Upper lobe of left lung (tissue), 6 donors: Measurements from ENCODE around the gene FRMD5. TPM values are rescaled to one million over a fixed set of nuclear protein-coding genes. Genes with fewer than 3 reads are reported as not detected.

Experiments used
- ATAC-seq, 2 donors: fragments of 200-7000 bp; cut with Tn5 transposase; one replicate each; pipeline ENCODE4 v1.9.1; 2022; ENCODE audit warnings: mild to moderate bottlenecking in 2 of 2, moderate library complexity in 2 of 2; ENCODE audit not compliant: low FRiP score in 2 of 2
- DNase-seq, 2 donors: peaks; one replicate each; pipeline ENCODE4 v3.0.0-alpha.2; 2019 to 2020
- H3K27ac ChIP-seq, 4 donors: fragments of 200-600 bp; sonication (generic); one replicate each; pipeline ENCODE4 v1.5.1; 2016 to 2019
- H3K27me3 ChIP-seq, 4 donors: fragments of 200-600 bp; sonication (generic); one replicate each; pipeline ENCODE4 v1.5.1; 2017 to 2019
- H3K36me3 ChIP-seq, 4 donors: fragments of 200-600 bp; sonication (generic); one replicate each; pipeline ENCODE4 v1.5.1; 2016 to 2019
- H3K4me1 ChIP-seq, 4 donors: fragments of 200-600 bp; sonication (generic); one replicate each; pipeline ENCODE4 v1.5.1; 2018 to 2019
- H3K4me3 ChIP-seq, 4 donors: fragments of 200-600 bp; sonication (generic); one replicate each; pipeline ENCODE4 v1.5.1; 2017 to 2019; ENCODE audit warnings: mild to moderate bottlenecking in 2 of 4, moderate library complexity in 1 of 4
- H3K9me3 ChIP-seq, 4 donors: fragments of 200-600 bp; sonication (generic); one replicate each; pipeline ENCODE4 v1.5.1; 2018 to 2019
- EP300 ChIP-seq, 4 donors: sonication (generic); formaldehyde crosslinking; IDR thresholded peaks; one replicate each; pipeline ENCODE4 v1.5.1; 2017; ENCODE audit warnings: antibody characterized with exemption in 4 of 4, control low read depth in 2 of 4
- POLR2A ChIP-seq, 4 donors: fragments of 450-650 bp; IDR thresholded peaks; one replicate each; pipeline ENCODE4 v1.5.1; 2016 to 2017; ENCODE audit warnings: antibody characterized with exemption in 4 of 4, mild to moderate bottlenecking in 2 of 4
- POLR2AphosphoS5 ChIP-seq, 2 donors: sonication (generic); formaldehyde crosslinking; IDR thresholded peaks; one replicate each; pipeline ENCODE4 v1.5.1; 2017; ENCODE audit warnings: antibody characterized with exemption in 2 of 2
- WGBS, 2 donors: methylation state at CpG; one replicate each; pipeline ENCODE4 v1.1.5; 2017 to 2018; 5-methylcytosine and 5-hydroxymethylcytosine counted together
- total RNA-seq, 6 donors: library from RNA; depleted of rRNA in 4 of 6; stranded (reverse); fragments of >200 nt in 4 of 6; gene quantifications; one replicate each; pipeline versions ENCODE4 v1.1.0 to v1.2.1, GENCODE V29; 2016 to 2021
- TF ChIP-seq, protein P1 (sequence below), 6 experiments: fragments of 450-650 bp in 4 of 6; fragments of 200-600 bp in 2 of 6; sonication (generic) in 2 of 6; IDR thresholded peaks; one replicate each; pipeline ENCODE4 v1.5.1; 2016 to 2019; ENCODE audit warnings: antibody characterized with exemption in 6 of 6
- donor health status: DM: no; HTN: no; CAD: no; lungs with moderate emphysema.
- donor health status: DM: no; HTN: yes; CAD: no; lungs with severe emphysema.

Gene FRMD5
- total RNA-seq, 6 donors from 2014 or later, result 0.15 to 1.3 (median 0.99) TPM; not detected in 2

DNA sequence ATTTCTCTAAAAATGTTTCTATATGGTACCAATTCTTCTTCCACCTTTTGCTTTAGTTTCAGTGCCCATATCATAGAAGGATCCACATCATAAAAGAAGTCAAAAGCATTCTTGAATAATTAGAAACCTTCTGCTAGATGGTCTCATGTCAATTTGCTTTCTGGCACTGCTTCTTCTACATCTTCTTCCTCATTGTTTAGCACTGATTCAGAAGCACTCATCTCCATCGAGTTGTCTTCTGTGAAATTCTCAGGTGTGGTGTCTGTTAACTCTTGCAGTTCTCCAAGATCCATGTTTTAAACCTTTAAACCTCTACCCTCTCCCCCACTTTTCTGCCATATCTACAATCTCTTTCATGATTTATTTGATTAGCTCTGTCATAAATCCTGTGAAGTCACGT, 213.5 kb downstream of the FRMD5 start:
- Histone ChIP-seq H3K9me3 (peaks cover 0 to 4% (median 0%) of the 10 kb centered on the region in 4 donors), H3K27me3 (no peaks in the 10 kb centered on the region), H3K4me1 (no peaks in the 10 kb centered on the region), H3K36me3 (no peaks in the 10 kb centered on the region), H3K27ac (no peak overlapping the region), H3K4me3 (no peak overlapping the region)
- 63 to 68% methylated on average over 2 of the region's 2 CpGs for WGBS, 2 donors
- TF ChIP-seq, protein P1, sequence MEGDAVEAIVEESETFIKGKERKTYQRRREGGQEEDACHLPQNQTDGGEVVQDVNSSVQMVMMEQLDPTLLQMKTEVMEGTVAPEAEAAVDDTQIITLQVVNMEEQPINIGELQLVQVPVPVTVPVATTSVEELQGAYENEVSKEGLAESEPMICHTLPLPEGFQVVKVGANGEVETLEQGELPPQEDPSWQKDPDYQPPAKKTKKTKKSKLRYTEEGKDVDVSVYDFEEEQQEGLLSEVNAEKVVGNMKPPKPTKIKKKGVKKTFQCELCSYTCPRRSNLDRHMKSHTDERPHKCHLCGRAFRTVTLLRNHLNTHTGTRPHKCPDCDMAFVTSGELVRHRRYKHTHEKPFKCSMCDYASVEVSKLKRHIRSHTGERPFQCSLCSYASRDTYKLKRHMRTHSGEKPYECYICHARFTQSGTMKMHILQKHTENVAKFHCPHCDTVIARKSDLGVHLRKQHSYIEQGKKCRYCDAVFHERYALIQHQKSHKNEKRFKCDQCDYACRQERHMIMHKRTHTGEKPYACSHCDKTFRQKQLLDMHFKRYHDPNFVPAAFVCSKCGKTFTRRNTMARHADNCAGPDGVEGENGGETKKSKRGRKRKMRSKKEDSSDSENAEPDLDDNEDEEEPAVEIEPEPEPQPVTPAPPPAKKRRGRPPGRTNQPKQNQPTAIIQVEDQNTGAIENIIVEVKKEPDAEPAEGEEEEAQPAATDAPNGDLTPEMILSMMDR (IDR thresholded peaks at IDR 0.05), result no peak
- no peak for TF ChIP-seq EP300 (IDR thresholded peaks at IDR 0.05)
- no peak for TF ChIP-seq POLR2A (IDR thresholded peaks at IDR 0.05)
- no peak for TF ChIP-seq POLR2AphosphoS5 (IDR thresholded peaks at IDR 0.05)
- ATAC-seq, result no peak
- DNase-seq, result no peak

DNA sequence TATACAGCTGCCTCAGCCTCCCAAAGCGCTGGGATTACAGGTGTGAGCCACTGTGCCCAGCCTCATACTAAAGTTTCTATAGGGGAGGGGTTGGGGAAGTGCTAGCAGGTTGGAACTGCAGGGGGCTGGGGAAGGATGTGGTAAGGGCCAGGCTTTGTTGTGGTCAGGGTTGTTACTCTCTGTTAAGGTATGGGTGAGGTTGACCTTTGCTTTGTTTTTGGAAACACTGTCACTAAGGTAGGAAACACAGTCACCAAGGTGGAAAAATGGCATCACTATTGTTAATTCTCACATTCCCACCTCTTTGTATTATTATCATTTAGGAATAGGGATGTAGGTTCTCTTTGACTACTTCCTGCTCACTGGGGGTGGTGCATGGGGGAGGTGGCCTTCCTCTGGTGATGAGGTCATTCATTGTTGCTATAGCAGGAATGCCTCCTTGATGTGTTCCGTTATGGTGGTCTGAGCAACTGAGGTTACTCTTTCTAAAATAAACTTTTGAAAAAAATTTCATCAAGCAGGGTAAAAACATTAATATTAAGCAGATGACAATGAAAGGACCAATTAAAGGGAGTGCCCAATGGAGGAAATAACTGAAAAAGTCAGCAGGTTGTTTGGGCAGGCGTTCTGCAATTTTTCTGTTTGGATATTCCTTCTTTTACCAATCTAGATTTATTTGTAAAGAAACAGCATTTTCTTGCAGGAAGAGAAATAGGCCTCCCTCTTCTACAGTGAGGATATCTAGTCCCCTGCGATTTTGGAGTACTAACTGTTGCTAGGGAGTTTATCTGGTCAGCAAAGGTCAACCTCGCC, 217.8 kb downstream of the FRMD5 start:
- Histone ChIP-seq H3K27ac (no peak overlapping the region), H3K4me3 (no peak overlapping the region), H3K27me3 (no peaks in the 10 kb centered on the region), H3K4me1 (no peaks in the 10 kb centered on the region), H3K36me3 (no peaks in the 10 kb centered on the region), H3K9me3 (peaks cover 0 to 4% (median 0%) of the 10 kb centered on the region in 4 donors)
- 78 to 79% methylated on average over 5 of the region's 5 CpGs for WGBS, 2 donors
- ATAC-seq (no peak), DNase-seq (no peak)
- no peak for TF ChIP-seq EP300 (IDR thresholded peaks at IDR 0.05)
- TF ChIP-seq, protein P1 (IDR thresholded peaks at IDR 0.05), result no peak
- TF ChIP-seq POLR2AphosphoS5 (IDR thresholded peaks at IDR 0.05), result no peak
- TF ChIP-seq POLR2A (IDR thresholded peaks at IDR 0.05), result no peak

DNA sequence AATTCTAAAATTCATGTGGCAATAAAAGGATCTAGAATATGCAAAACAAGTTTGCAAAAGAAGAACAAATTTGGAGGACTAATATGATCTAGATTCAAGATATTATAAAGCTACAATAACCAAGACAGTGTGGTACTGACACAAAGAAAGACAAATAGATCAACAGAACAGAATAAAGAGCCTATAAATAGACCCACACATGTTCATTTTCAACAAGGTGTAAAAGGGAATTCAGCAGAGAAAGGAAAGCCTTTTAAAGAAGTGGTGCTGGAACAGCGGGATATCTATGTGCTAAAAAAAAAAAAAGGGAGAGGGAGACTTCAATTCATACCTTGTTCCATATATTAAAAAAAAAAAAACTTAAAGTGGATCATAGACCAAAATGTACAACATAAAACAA, 219.3 kb downstream of the FRMD5 start:
- H3K27me3 ChIP-seq, result no peaks in the 10 kb centered on the region
- H3K36me3 ChIP-seq, result no peaks in the 10 kb centered on the region
- DNase-seq (no peak), ATAC-seq (no peak)
- H3K4me1 ChIP-seq, result no peaks in the 10 kb centered on the region
- H3K9me3 ChIP-seq, result peaks cover 0 to 4% (median 0%) of the 10 kb centered on the region in 4 donors
- no peak for TF ChIP-seq EP300 (IDR thresholded peaks at IDR 0.05)
- TF ChIP-seq POLR2AphosphoS5 (IDR thresholded peaks at IDR 0.05), result no peak
- TF ChIP-seq, protein P1 (IDR thresholded peaks at IDR 0.05), result no peak
- TF ChIP-seq POLR2A (IDR thresholded peaks at IDR 0.05), result no peak
- no peak overlapping the region for H3K4me3 ChIP-seq
- H3K27ac ChIP-seq, result no peak overlapping the region
- WGBS, 2 donors, result 76 to 87% methylated on average over 1 of the region's 1 CpG

DNA sequence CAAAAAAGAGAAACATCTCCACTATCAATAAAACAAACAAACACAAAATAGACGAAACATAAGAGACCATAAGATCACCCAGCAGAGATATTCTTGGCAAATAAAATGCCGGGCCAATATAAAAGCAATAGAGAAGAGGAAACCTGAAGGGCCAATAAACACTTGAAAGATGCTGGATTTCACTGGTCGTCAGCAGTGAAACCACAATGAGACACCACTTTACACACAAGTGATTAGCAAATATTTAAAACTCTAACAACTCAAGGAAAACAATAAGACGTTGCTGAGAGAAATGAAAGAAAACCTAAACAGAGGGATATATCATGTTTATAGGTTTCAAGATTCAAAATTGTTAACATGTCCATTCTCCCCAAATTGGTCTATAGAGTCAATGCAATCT, 219.7 kb downstream of the FRMD5 start:
- 28 to 39% methylated on average over 4 of the region's 4 CpGs for WGBS, 2 donors
- no peak overlapping the region for H3K27ac ChIP-seq

More for the DNA sequence above, 219.7 kb downstream of the FRMD5 start:
- H3K36me3 ChIP-seq, result no peaks in the 10 kb centered on the region
- H3K27me3 ChIP-seq, result no peaks in the 10 kb centered on the region
- H3K4me3 ChIP-seq, result no peak overlapping the region
- no peak for DNase-seq
- H3K9me3 ChIP-seq, result peaks cover 0 to 4% (median 0%) of the 10 kb centered on the region in 4 donors
- TF ChIP-seq POLR2AphosphoS5 (IDR thresholded peaks at IDR 0.05) (no peak), POLR2A (IDR thresholded peaks at IDR 0.05) (no peak), EP300 (IDR thresholded peaks at IDR 0.05) (no peak)
- TF ChIP-seq, protein P1 (IDR thresholded peaks at IDR 0.05), result no peak
- H3K4me1 ChIP-seq, result no peaks in the 10 kb centered on the region
- no peak for ATAC-seq
